H1 (cell line): ENCODE data around the gene DIO3. TPM values are rescaled to one million over a fixed set of nuclear protein-coding genes. Genes with fewer than 3 reads are reported as not detected.

Experiments used
- CTCF ChIA-PET: fragments of 300-600 bp; sonication (Branson Sonifier 250); formaldehyde crosslinking; loops from one replicate; lab custom pipeline; 2021; ENCODE audit not compliant: partially characterized antibody; lab: Charles Lee
- POLR2A ChIA-PET: fragments of 300-600 bp; sonication (Branson Sonifier 250); formaldehyde crosslinking; loops from one replicate; lab custom pipeline; 2021; ENCODE audit warnings: inconsistent platforms; ENCODE audit not compliant: partially characterized antibody; lab: Charles Lee
- DNase-seq, 2 experiments: peaks; one replicate each; pipeline versions ENCODE4 v3.0.0 to v3.0.0-alpha.2; 2010 to 2022; ENCODE audit warnings: low spot score in 2 of 2, low read depth in 1 of 2, mixed read lengths in 1 of 2
- FAIRE-seq: peaks from 2 replicates; lab custom pipeline; 2011; peaks lifted over from hg19 to GRCh38; lab: Jason Lieb, UNC
- H2AFZ ChIP-seq: 2 replicates; pipeline ENCODE4 v1.8.1; 2012; ENCODE audit warnings: low read length, inconsistent platforms
- H2AK5ac ChIP-seq: 2 replicates; pipeline ENCODE4 v1.6.1; 2013; ENCODE audit warnings: low read depth, low read length
- H2BK120ac ChIP-seq: replicated peaks from 2 replicates; pipeline ENCODE3; 2013; ENCODE audit warnings: low read depth, low read length, inconsistent platforms
- H2BK12ac ChIP-seq: 2 replicates; pipeline ENCODE4 v1.6.1; 2013; ENCODE audit warnings: low read depth, low read length
- H2BK15ac ChIP-seq: 2 replicates; pipeline ENCODE4 v1.6.1; 2013; ENCODE audit warnings: low read length
- H2BK20ac ChIP-seq: 2 replicates; pipeline ENCODE4 v1.6.1; 2013; ENCODE audit warnings: low read length
- H2BK5ac ChIP-seq: 2 replicates; pipeline ENCODE4 v1.6.1; 2013; ENCODE audit warnings: low read depth, low read length
- H3K14ac ChIP-seq: 2 replicates; pipeline ENCODE4 v1.6.1; 2013; ENCODE audit warnings: inconsistent platforms; ENCODE audit not compliant: insufficient read length
- H3K18ac ChIP-seq: 2 replicates; pipeline ENCODE4 v1.6.1; 2013; ENCODE audit warnings: low read length; ENCODE audit errors: extremely low read depth
- H3K23ac ChIP-seq: 2 replicates; pipeline ENCODE4 v1.6.1; 2013; ENCODE audit warnings: inconsistent platforms; ENCODE audit not compliant: insufficient read length
- H3K23me2 ChIP-seq: 2 replicates; pipeline ENCODE4 v1.6.1; 2013; ENCODE audit warnings: low read depth, low read length
- H3K27ac ChIP-seq: 2 replicates; pipeline ENCODE4 v1.6.1; 2011; ENCODE audit warnings: low read depth, low read length, inconsistent platforms
- H3K27me3 ChIP-seq, 4 experiments: replicated peaks in 1 of 4; 1 replicate in 1 of 4; 2 replicates in 3 of 4; pipeline versions ENCODE4 v1.6.1 to v1.8.1; 2011 to 2013; ENCODE audit warnings: low read length in 3 of 4, mild to moderate bottlenecking in 3 of 4, inconsistent platforms in 2 of 4, mixed read lengths in 2 of 4, moderate library complexity in 1 of 4; ENCODE audit not compliant: control insufficient read depth in 3 of 4, insufficient read depth in 3 of 4; ENCODE audit errors: extremely low read depth in 1 of 4
- H3K36me3 ChIP-seq, 4 experiments: 2 replicates each; pipeline versions ENCODE4 v1.6.1 to v1.8.1; 2011 to 2013; ENCODE audit warnings: mild to moderate bottlenecking in 4 of 4, low read length in 3 of 4, moderate library complexity in 2 of 4, control low read depth in 1 of 4, inconsistent platforms in 1 of 4; ENCODE audit not compliant: insufficient read depth in 4 of 4, control insufficient read depth in 2 of 4
- H3K4ac ChIP-seq: replicated peaks from 2 replicates; pipeline ENCODE3; 2013; ENCODE audit warnings: low read length, low read depth, mixed read lengths, inconsistent platforms; ENCODE audit not compliant: insufficient read length
- H3K4me1 ChIP-seq, 4 experiments: replicated peaks in 1 of 4; 1 replicate in 1 of 4; 2 replicates in 3 of 4; pipeline versions ENCODE4 v1.6.1 to v1.8.1; 2011 to 2013; ENCODE audit warnings: low read length in 3 of 4, inconsistent platforms in 2 of 4, mixed read lengths in 1 of 4; ENCODE audit not compliant: insufficient read depth in 4 of 4, control insufficient read depth in 3 of 4
- H3K4me2 ChIP-seq, 2 experiments: 2 replicates each; pipeline versions ENCODE4 v1.6.1 to v1.8.1; 2011 to 2013; ENCODE audit warnings: low read depth in 2 of 2, low read length in 2 of 2, control low read depth in 1 of 2, inconsistent platforms in 1 of 2, mild to moderate bottlenecking in 1 of 2; ENCODE audit not compliant: insufficient read depth in 1 of 2
- H3K4me3 ChIP-seq, 4 experiments: fragments of 200-600, 300-600 bp in 1 of 4; sonication (generic), shearing (Covaris generic), sonication (Bioruptor Twin) in 1 of 4; 2 replicates each; pipeline versions ENCODE4 v1.5.1 to v1.8.1; 2011 to 2016; ENCODE audit warnings: low read length in 4 of 4, low read depth in 3 of 4, control low read depth in 2 of 4, inconsistent platforms in 2 of 4, mild to moderate bottlenecking in 2 of 4, mixed read lengths in 1 of 4, moderate library complexity in 1 of 4; ENCODE audit not compliant: insufficient read depth in 2 of 4; ENCODE audit errors: extremely low read depth in 1 of 4
- H3K56ac ChIP-seq: replicated peaks from 2 replicates; pipeline ENCODE3; 2013; ENCODE audit warnings: low read depth, mild to moderate bottlenecking, mixed read lengths, low read length, inconsistent platforms; ENCODE audit not compliant: insufficient read length
- H3K79me1 ChIP-seq: 2 replicates; pipeline ENCODE4 v1.6.1; 2013; ENCODE audit warnings: low read depth, low read length, control low read depth
- H3K79me2 ChIP-seq, 2 experiments: 2 replicates each; pipeline versions ENCODE4 v1.6.1 to v1.8.1; 2012 to 2013; ENCODE audit warnings: low read length in 2 of 2, mild to moderate bottlenecking in 2 of 2, inconsistent platforms in 1 of 2; ENCODE audit not compliant: insufficient read depth in 2 of 2, control insufficient read depth in 1 of 2
- H3K9ac ChIP-seq, 4 experiments: replicated peaks in 1 of 4; 1 replicate in 1 of 4; 2 replicates in 3 of 4; pipeline versions ENCODE4 v1.6.1 to v1.8.1; 2011 to 2013; ENCODE audit warnings: low read depth in 3 of 4, low read length in 3 of 4, control low read depth in 2 of 4, mild to moderate bottlenecking in 2 of 4, moderate library complexity in 2 of 4, inconsistent platforms in 1 of 4; ENCODE audit errors: extremely low read depth in 1 of 4
- H3K9me3 ChIP-seq, 2 experiments: 2 replicates each; pipeline versions ENCODE4 v1.6.1 to v1.8.1; 2012 to 2013; ENCODE audit warnings: mild to moderate bottlenecking in 2 of 2, moderate library complexity in 2 of 2, control low read depth in 1 of 2, inconsistent platforms in 1 of 2, low read depth in 1 of 2, low read length in 1 of 2, mixed read lengths in 1 of 2; ENCODE audit not compliant: insufficient read depth in 2 of 2
- H4K20me1 ChIP-seq, 2 experiments: replicated peaks in 1 of 2; 2 replicates each; pipeline versions ENCODE3 to v1.8.1; 2011 to 2013; ENCODE audit warnings: inconsistent platforms in 2 of 2, low read length in 2 of 2, mild to moderate bottlenecking in 1 of 2; ENCODE audit not compliant: insufficient read depth in 2 of 2, control insufficient read depth in 1 of 2
- H4K5ac ChIP-seq: 2 replicates; pipeline ENCODE4 v1.6.1; 2013; ENCODE audit warnings: low read length, low read depth, mixed read lengths, inconsistent platforms; ENCODE audit not compliant: insufficient read length
- H4K8ac ChIP-seq: 2 replicates; pipeline ENCODE4 v1.8.0; 2013; ENCODE audit warnings: mild to moderate bottlenecking, moderate library complexity, low read length, inconsistent platforms; ENCODE audit not compliant: insufficient read depth; ENCODE audit errors: extremely low read depth
- H4K91ac ChIP-seq: replicated peaks from 2 replicates; pipeline ENCODE3; 2013; ENCODE audit warnings: low read length, mixed read lengths, inconsistent platforms; ENCODE audit not compliant: insufficient read length
- EP300 ChIP-seq, 2 experiments: IDR thresholded peaks; 1 replicate in 1 of 2; 2 replicates in 1 of 2; pipeline ENCODE4 v1.6.1; 2011 to 2012; ENCODE audit warnings: low read depth in 2 of 2, low read length in 2 of 2, mild to moderate bottlenecking in 2 of 2, borderline replicate concordance in 1 of 2, inconsistent platforms in 1 of 2, moderate library complexity in 1 of 2
- MAX ChIP-seq: IDR thresholded peaks from 2 replicates; pipeline ENCODE4 v1.6.1; 2012; ENCODE audit warnings: inconsistent platforms
- POLR2A ChIP-seq, 2 experiments: IDR thresholded peaks; 1 replicate in 1 of 2; 2 replicates in 1 of 2; pipeline ENCODE4 v1.6.1; 2011; ENCODE audit warnings: low read depth in 2 of 2, low read length in 2 of 2, mild to moderate bottlenecking in 2 of 2; ENCODE audit errors: control extremely low read depth in 1 of 2
- SAP30 ChIP-seq: fragments of 300-600 bp; sonication (generic); IDR thresholded peaks from 2 replicates; pipeline ENCODE4 v1.7.1; 2012; ENCODE audit warnings: low read length, moderate library complexity, mild to moderate bottlenecking, inconsistent platforms; ENCODE audit not compliant: insufficient read depth, insufficient replicate concordance
- WGBS, 2 experiments: shearing (Covaris generic) in 1 of 2; methylation state at CpG; one replicate each; pipeline versions ENCODE4 v1.1.6 to v1.1.7; 2013 to 2015; ENCODE audit warnings: low lambda C conversion rate in 2 of 2, mixed read lengths in 2 of 2, inconsistent platforms in 1 of 2, low coverage in 1 of 2, missing lambda C conversion rate in 1 of 2; ENCODE audit not compliant: insufficient replicate concordance in 2 of 2, insufficient coverage in 1 of 2, insufficient read length in 1 of 2; ENCODE audit errors: extremely low coverage in 1 of 2, missing lambda C conversion rate in 1 of 2; 5-methylcytosine and 5-hydroxymethylcytosine counted together
- polyA plus RNA-seq, 7 experiments: library from polyadenylated mRNA; depleted of rRNA in 3 of 7; stranded (reverse) in 5 of 7; unstranded in 2 of 7; fragments of >200 nt in 5 of 7; fragments of 200-250 nt in 2 of 7; gene quantifications; 1 replicate in 5 of 7; 2 replicates in 1 of 7; 4 replicates in 1 of 7; pipeline versions ENCODE4 v1.2.1 to v1.2.3, GENCODE V29; 2011 to 2013; ENCODE audit warnings: missing spikeins in 2 of 7, mixed read lengths in 2 of 7
- total RNA-seq: library from RNA; stranded (reverse); fragmentation: NEBNext Ultra II Directional; extraction: Animal tissue kit (Norgen Biotek cat#: 25700); gene quantifications from 2 replicates; pipeline ENCODE4 v1.2.1, GENCODE V29; 2021

The DIO3 gene
- total and polyA plus RNA-seq, 2 of the 8 experiments (the other 6 are each of a cell fraction or from before 2014, with no cell fraction given) = 0.17 to 0.19 TPM

DNA sequence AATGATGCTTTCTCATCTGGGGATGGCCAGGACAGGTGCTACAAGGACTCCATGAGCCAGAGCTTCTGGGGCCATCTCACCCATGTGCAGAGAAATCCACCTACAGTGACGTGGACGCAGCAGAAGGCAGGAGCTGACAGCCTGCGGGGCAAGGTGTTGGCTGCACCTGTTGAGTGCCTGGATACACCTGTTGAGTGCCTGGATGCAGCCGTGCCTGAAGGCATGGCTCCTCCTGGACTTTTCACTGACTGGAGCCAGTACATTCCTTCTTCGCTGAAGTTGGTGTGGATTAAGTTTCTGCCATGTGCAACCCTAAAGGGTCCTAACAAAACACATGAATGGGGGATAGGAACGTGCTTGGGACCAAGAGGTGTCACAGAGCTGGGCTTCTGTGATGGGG, 7.4 kb upstream of the DIO3 start:
- no peak overlapping the region for H3K18ac ChIP-seq
- no peak overlapping the region for H2BK5ac ChIP-seq
- no peaks in the 10 kb centered on the region for H3K79me2 ChIP-seq
- no peak overlapping the region for H2AK5ac ChIP-seq
- no peak overlapping the region for H3K4me2 ChIP-seq
- H4K20me1 ChIP-seq = peaks cover 3 to 4% of the 10 kb centered on the region in 2 experiments
- 84% methylated on average over 6 of the region's 6 CpGs; no CpG with 5 or more reads in 1 of the 2 experiments for WGBS, 2 experiments
- H3K27me3 ChIP-seq = peaks cover 12 to 26% (median 24%) of the 10 kb centered on the region in 4 experiments
- no peaks in the 10 kb centered on the region for H3K79me1 ChIP-seq
- FAIRE-seq = no peak
- no peak overlapping the region for H2BK20ac ChIP-seq
- no peak overlapping the region for H3K4me3 ChIP-seq
- no peak overlapping the region for H4K8ac ChIP-seq
- H2BK120ac ChIP-seq = no peak overlapping the region
- no peak overlapping the region for H2BK15ac ChIP-seq
- H3K9ac ChIP-seq = no peak overlapping the region
- TF ChIP-seq POLR2A (IDR thresholded peaks at IDR 0.05; ENCODE audit: control extremely low read depth in 1 of 2, low read depth in 2 of 2, low read length in 2 of 2) = no peak
- TF ChIP-seq MAX = no peak
- TF ChIP-seq SAP30 = no peak
- no peak for TF ChIP-seq EP300 (IDR thresholded peaks at IDR 0.05; ENCODE audit: borderline replicate concordance in 1 of 2, low read depth in 2 of 2, low read length in 2 of 2)
- CTCF ChIA-PET = no interaction called here
- H3K23ac ChIP-seq = no peak overlapping the region
- POLR2A ChIA-PET = interaction anchor here (1.3 kb wide), 1 partner anchor 12 kb away, joined by 3 read pairs; no protein-coding TSS in a partner anchor
- H2BK12ac ChIP-seq = no peak overlapping the region
- H3K4me1 ChIP-seq = no peaks in the 10 kb centered on the region
- H3K23me2 ChIP-seq = peaks cover 11% of the 10 kb centered on the region; the same call in 1 of the 2 replicates
- no peak overlapping the region for H4K91ac ChIP-seq
- H3K56ac ChIP-seq = no peak overlapping the region
- no peak for DNase-seq
- no peak overlapping the region for H4K5ac ChIP-seq
- H3K9me3 ChIP-seq = no peaks in the 10 kb centered on the region
- H3K27ac ChIP-seq = no peak overlapping the region
- H3K36me3 ChIP-seq = no peaks in the 10 kb centered on the region
- no peak overlapping the region for H3K14ac ChIP-seq
- H3K4ac ChIP-seq = no peak overlapping the region
- no peak overlapping the region for H2AFZ ChIP-seq
